Body of pancreas (tissue), 4 donors: ENCODE results near the gene RFC4. TPM values are rescaled to one million over a fixed set of nuclear protein-coding genes. Genes with fewer than 3 reads are reported as not detected.
A peak's percentile ranks its signal among the peaks of the same experiment; 100 is the strongest.

ENCODE experiments used
- ATAC-seq: fragments of 150-250 bp; one replicate; pipeline ENCODE4 v1.9.1; 2016
- DNase-seq, 4 donors: peaks; one replicate each; pipeline ENCODE4 v3.0.0-alpha.2; 2019
- H3K27ac ChIP-seq, 4 donors: fragments of 200-600 bp; sonication (generic); 1 replicate in 3 of 4; 2 replicates in 1 of 4; pipeline versions ENCODE4 v1.5.1 to v1.6.1; 2016 to 2019; ENCODE audit warnings: mild to moderate bottlenecking in 1 of 4, mixed read lengths in 1 of 4, moderate library complexity in 1 of 4
- H3K27me3 ChIP-seq, 2 donors: fragments of 200-600 bp; sonication (generic); one replicate each; pipeline ENCODE4 v1.6.0; 2016; ENCODE audit warnings: mild to moderate bottlenecking in 1 of 2
- H3K36me3 ChIP-seq, 2 donors: fragments of 200-600 bp; sonication (generic); replicated peaks in 1 of 2; 2 replicates each; pipeline ENCODE4 v1.5.1; 2016; ENCODE audit warnings: low read depth in 2 of 2; ENCODE audit not compliant: insufficient read depth in 1 of 2
- H3K4me1 ChIP-seq: fragments of 200-600 bp; sonication (generic); one replicate; pipeline ENCODE4 v1.6.0; 2016
- H3K4me3 ChIP-seq, 2 donors: fragments of 200-600 bp; sonication (generic); 1 replicate in 1 of 2; 2 replicates in 1 of 2; pipeline ENCODE4 v1.5.1; 2016 to 2019
- H3K9me3 ChIP-seq, 3 donors: fragments of 200-600 bp; sonication (generic); 1 replicate in 2 of 3; 2 replicates in 1 of 3; pipeline ENCODE4 v1.5.1; 2016
- CTCF ChIP-seq, 7 experiments: fragments of 450-650 bp in 4 of 7; fragments of 200-600 bp in 3 of 7; sonication (generic) in 3 of 7; IDR thresholded peaks; one replicate each; pipeline ENCODE4 v1.5.1; 2016 to 2019; ENCODE audit warnings: antibody characterized with exemption in 7 of 7
- POLR2A ChIP-seq, 3 donors: fragments of 450-650 bp; IDR thresholded peaks; one replicate each; pipeline ENCODE4 v1.6.1; 2016; ENCODE audit warnings: antibody characterized with exemption in 3 of 3, mild to moderate bottlenecking in 2 of 3
- WGBS, 2 donors: methylation state at CpG; one replicate each; pipeline ENCODE4 v1.1.5; 2017; 5-methylcytosine and 5-hydroxymethylcytosine counted together
- intact Hi-C: fragments of 100-400 bp; cut with DNase I; formaldehyde crosslinking; loops from one replicate; pipeline ENCODE4 v1.15.1; 2023
- total RNA-seq, 2 donors: library from RNA; depleted of rRNA; stranded (reverse); fragments of >200 nt; gene quantifications; one replicate each; pipeline ENCODE4 v1.1.0, GENCODE V29; 2016

The RFC4 gene
- total RNA-seq, 2 donors from 2014 or later = 6.6 to 14.5 TPM

GRCh38 chr3:186784820-186785494, 21.3 kb downstream of the RFC4 start:
- Histone ChIP-seq H3K4me3 (peak overlapping the region; percentile 66 to 91), H3K36me3 (peaks cover 14 to 30% of the 10 kb centered on the region in 2 donors), H3K4me1 (peaks cover 50% of the 10 kb centered on the region), H3K27ac (peak overlapping the region in 3 of 4 donors; percentile 95 to 97 (median 96)), H3K27me3 (no peaks in the 10 kb centered on the region), H3K9me3 (no peaks in the 10 kb centered on the region)
- TF ChIP-seq POLR2A (IDR thresholded peaks at IDR 0.05) (no peak), CTCF (IDR thresholded peaks at IDR 0.05) (no peak)
- WGBS, 2 donors = 5 to 14% methylated on average over 7 of the region's 7 CpGs
- ATAC-seq (no peak), DNase-seq (peak in 2 of 4 donors; percentile 20 to 23)
- intact Hi-C loops = no loop called here

GRCh38 chr3:186783731-186784515, 22.4 kb downstream of the RFC4 start:
- whole genome bisulfite sequencing, 2 donors = 0 to 1% methylated on average over 21 to 56 of the region's 56 CpGs
- ATAC-seq (peak; percentile 84), DNase-seq (peak; percentile 86 to 89 (median 88))
- intact Hi-C loops = no loop called here
- H3K27ac ChIP-seq = peak overlapping the region; percentile 95 to 97 (median 96)
- TF ChIP-seq POLR2A (IDR thresholded peaks at IDR 0.05) (no peak), CTCF (IDR thresholded peaks at IDR 0.05) (no peak)
- peaks cover 47% of the 10 kb centered on the region for H3K4me1 ChIP-seq
- H3K4me3 ChIP-seq = peak overlapping the region; percentile 66 to 91
- peaks cover 14 to 27% of the 10 kb centered on the region in 2 donors for H3K36me3 ChIP-seq
- H3K9me3 ChIP-seq = no peaks in the 10 kb centered on the region
- no peaks in the 10 kb centered on the region for H3K27me3 ChIP-seq

- Histone ChIP-seq H3K36me3 (peaks cover 14 to 25% of the 10 kb centered on the region in 2 donors), H3K27me3 (no peaks in the 10 kb centered on the region), H3K4me1 (peaks cover 40% of the 10 kb centered on the region), H3K27ac (peak within 1 kb of the TSS; percentile 95 to 97 (median 96)), H3K4me3 (peak within 1 kb of the TSS; percentile 66 to 91), H3K9me3 (no peaks in the 10 kb centered on the region)
- peak in 1 of 7 experiments; percentile 10 for TF ChIP-seq CTCF (IDR thresholded peaks at IDR 0.05)
- peak; percentile 90 to 100 (median 100) for TF ChIP-seq POLR2A (IDR thresholded peaks at IDR 0.05)
- intact Hi-C loops = no loop called here
- ATAC-seq (peak; percentile 90), DNase-seq (peak; percentile 90 to 92 (median 91))
- 0 to 1% methylated on average over 15 to 60 of the region's 60 CpGs for WGBS, 2 donors
Observed at GRCh38 chr3:186783058-186783730, 23.1 kb downstream of the RFC4 start, which contains the start of gene EIF4A2. EIF4A2 (plus strand) TSS chr3:186783577; CDS start chr3:186783611, 34 bp downstream.

- Histone ChIP-seq H3K4me1 (peaks cover 34% of the 10 kb centered on the region), H3K9me3 (no peaks in the 10 kb centered on the region), H3K27ac (peak overlapping the region; percentile 95 to 97 (median 96)), H3K4me3 (peak overlapping the region; percentile 66 to 91), H3K36me3 (peaks cover 12 to 20% of the 10 kb centered on the region in 2 donors), H3K27me3 (no peaks in the 10 kb centered on the region)
- ATAC-seq (peak; percentile 5), DNase-seq (no peak)
- intact Hi-C loops = no loop called here
- no peak for TF ChIP-seq CTCF (IDR thresholded peaks at IDR 0.05)
- WGBS, 2 donors = 2 to 3% methylated on average over 21 of the region's 21 CpGs
Observed at GRCh38 chr3:186782542-186783057, 23.7 kb downstream of the RFC4 start.
